Endothelial cell of umbilical vein (primary cell): ENCODE data around the gene SPEM2. TPM values are rescaled to one million over a fixed set of nuclear protein-coding genes. Genes with fewer than 3 reads are reported as not detected.

Experiments used
- BruUV-seq: library from RNA; stranded (reverse); fragments of 400-500 nt; replicated peaks from 2 replicates; lab custom pipeline; 2021; lab: Mats Ljungman, UMichigan
- CTCF ChIA-PET: fragments of 300-600, 350-600 bp; sonication (Branson Sonifier 250); formaldehyde crosslinking; loops from one replicate; lab custom pipeline; 2021; ENCODE audit warnings: antibody characterized with exemption, inconsistent platforms; lab: Charles Lee
- POLR2A ChIA-PET: fragments of 300-600, 350-600 bp; sonication (Branson Sonifier 250); formaldehyde crosslinking; loops from one replicate; lab custom pipeline; 2021; ENCODE audit warnings: antibody characterized with exemption, inconsistent platforms; lab: Charles Lee
- DNase-seq: peaks from one replicate; pipeline ENCODE4 v3.0.0-alpha.2; 2011; ENCODE audit warnings: low read depth, low spot score
- FAIRE-seq: peaks from 2 replicates; lab custom pipeline; 2011; peaks lifted over from hg19 to GRCh38; lab: Jason Lieb, UNC
- H2AFZ ChIP-seq: 2 replicates; pipeline ENCODE4 v1.6.0; 2012; ENCODE audit warnings: low read depth, low read length, control low read depth, inconsistent platforms
- H3K27ac ChIP-seq: 2 replicates; pipeline ENCODE4 v1.5.1; 2011; ENCODE audit warnings: low read depth, mild to moderate bottlenecking, control low read depth, low read length, moderate library complexity; ENCODE audit not compliant: insufficient read depth
- H3K27me3 ChIP-seq, 2 experiments: 2 replicates each; pipeline versions ENCODE4 v1.6.0 to v1.6.1; 2011; ENCODE audit warnings: low read length in 2 of 2, mixed read lengths in 1 of 2; ENCODE audit not compliant: control insufficient read depth in 2 of 2, insufficient read depth in 2 of 2
- H3K36me3 ChIP-seq, 2 experiments: 2 replicates in 1 of 2; 3 replicates in 1 of 2; pipeline ENCODE4 v1.5.1; 2011; ENCODE audit warnings: low read length in 2 of 2, mild to moderate bottlenecking in 1 of 2, moderate library complexity in 1 of 2; ENCODE audit not compliant: control insufficient read depth in 2 of 2, insufficient read depth in 2 of 2; ENCODE audit errors: extremely low read depth in 1 of 2
- H3K4me1 ChIP-seq: 3 replicates; pipeline ENCODE4 v1.5.1; 2011; ENCODE audit warnings: mild to moderate bottlenecking, low read length; ENCODE audit not compliant: control insufficient read depth, insufficient read depth; ENCODE audit errors: extremely low read depth
- H3K4me2 ChIP-seq: 2 replicates; pipeline ENCODE4 v1.6.1; 2011; ENCODE audit warnings: low read length, control low read depth, mixed read lengths; ENCODE audit not compliant: insufficient read depth
- H3K4me3 ChIP-seq, 3 experiments: fragments of 200-600 bp in 1 of 3; sonication (generic), shearing (Covaris generic) in 1 of 3; replicated peaks in 1 of 3; 2 replicates each; pipeline ENCODE4 v1.5.1; 2011 to 2016; ENCODE audit warnings: control low read depth in 3 of 3, low read length in 3 of 3, mild to moderate bottlenecking in 2 of 3, inconsistent platforms in 1 of 3, low read depth in 1 of 3, moderate library complexity in 1 of 3; ENCODE audit not compliant: insufficient read depth in 1 of 3
- H3K79me2 ChIP-seq: 2 replicates; pipeline ENCODE4 v1.6.0; 2012; ENCODE audit warnings: low read length, inconsistent platforms; ENCODE audit not compliant: control insufficient read depth, insufficient read depth
- H3K9ac ChIP-seq: replicated peaks from 2 replicates; pipeline ENCODE3; 2011; ENCODE audit warnings: low read length, control low read depth; ENCODE audit not compliant: insufficient read depth; ENCODE audit errors: extremely low read depth
- H3K9me1 ChIP-seq: replicated peaks from 3 replicates; pipeline ENCODE4 v1.6.0; 2011; ENCODE audit warnings: mild to moderate bottlenecking, low read length; ENCODE audit not compliant: control insufficient read depth, insufficient read depth; ENCODE audit errors: extremely low read depth
- H3K9me3 ChIP-seq: replicated peaks from 2 replicates; pipeline ENCODE4 v1.5.1; 2012; ENCODE audit warnings: low read length, inconsistent platforms; ENCODE audit not compliant: control insufficient read depth, insufficient read depth
- H4K20me1 ChIP-seq: replicated peaks from 2 replicates; pipeline ENCODE3; 2011; ENCODE audit warnings: mild to moderate bottlenecking, low read length; ENCODE audit not compliant: control insufficient read depth, insufficient read depth; ENCODE audit errors: extremely low read depth
- CTCF ChIP-seq, 2 donors: IDR thresholded peaks; 1 replicate in 1 of 2; 2 replicates in 1 of 2; pipeline ENCODE4 v1.5.1; 2011; ENCODE audit warnings: low read length in 2 of 2, mild to moderate bottlenecking in 2 of 2, moderate library complexity in 2 of 2, control low read depth in 1 of 2, inconsistent platforms in 1 of 2, low read depth in 1 of 2; ENCODE audit not compliant: insufficient read depth in 1 of 2; ENCODE audit errors: extremely low read depth in 1 of 2
- EZH2 ChIP-seq: IDR thresholded peaks from 2 replicates; pipeline ENCODE4 v1.6.1; 2012; ENCODE audit warnings: borderline replicate concordance, low read depth, mild to moderate bottlenecking, moderate library complexity, low read length, inconsistent platforms; ENCODE audit not compliant: severe bottlenecking
- FOS ChIP-seq: IDR thresholded peaks from 2 replicates; pipeline ENCODE4 v1.6.1; 2011; ENCODE audit warnings: mild to moderate bottlenecking, low read length, moderate library complexity, borderline replicate concordance; ENCODE audit not compliant: insufficient read depth
- GATA2 ChIP-seq: IDR thresholded peaks from 2 replicates; pipeline ENCODE4 v1.7.0; 2011; ENCODE audit warnings: low read depth, mild to moderate bottlenecking, moderate library complexity, mixed read lengths, low read length; ENCODE audit not compliant: insufficient read length, insufficient read depth
- JUN ChIP-seq: IDR thresholded peaks from 2 replicates; pipeline ENCODE4 v1.6.1; 2011; ENCODE audit warnings: borderline replicate concordance, low read depth; ENCODE audit not compliant: insufficient read length, insufficient read depth
- MAX ChIP-seq: IDR thresholded peaks from 2 replicates; pipeline ENCODE4 v1.6.1; 2011; ENCODE audit not compliant: insufficient read depth, insufficient read length
- MYC ChIP-seq: IDR thresholded peaks from one replicate; pipeline ENCODE4 v1.6.1; 2011; ENCODE audit warnings: mild to moderate bottlenecking, low read depth, low read length
- POLR2A ChIP-seq: IDR thresholded peaks from 2 replicates; pipeline ENCODE4 v1.6.1; 2012; ENCODE audit warnings: low read depth, mild to moderate bottlenecking, control low read depth, low read length
- POLR2AphosphoS5 ChIP-seq: IDR thresholded peaks from 2 replicates; pipeline ENCODE4 v1.6.1; 2012; ENCODE audit warnings: low read depth, mild to moderate bottlenecking, control low read depth, low read length, moderate library complexity; ENCODE audit not compliant: insufficient read depth
- dilution Hi-C: fragments of 300-500 bp; cut with MboI; formaldehyde crosslinking; loops from one replicate; pipeline ENCODE4 v1.15.0; 2019; ENCODE audit warnings: low sequenced_read_pairs; ENCODE audit not compliant: extremely low pct_ligation_motif_present
- intact Hi-C: fragments of 100-400 bp; cut with micrococcal nuclease; formaldehyde crosslinking; loops from one replicate; pipeline ENCODE4 v1.10.0; 2022
- polyA plus RNA-seq, 4 experiments: library from polyadenylated mRNA; depleted of rRNA in 3 of 4; stranded (reverse) in 3 of 4; unstranded in 1 of 4; fragments of >200 nt; gene quantifications; 2 replicates each; pipeline versions ENCODE4 v1.2.1 to v1.2.3, GENCODE V29; 2011 to 2012; ENCODE audit warnings: missing spikeins in 1 of 4
- total RNA-seq: library from RNA; stranded (reverse); gene quantifications from 2 replicates; pipeline ENCODE4 v1.2.3, GENCODE V29; 2021

SPEM2 gene
- total and polyA plus RNA-seq, 2 donors (not counting 3 experiments of a cell fraction or from before 2014, with no cell fraction given): not detected

GRCh38 chr17:7418472-7419152 is 6.8 kb upstream of the SPEM2 start:
- FAIRE-seq (no peak), DNase-seq (no peak)
- Histone ChIP-seq H3K9me1 (no peaks in the 10 kb centered on the region), H3K27me3 (no peaks in the 10 kb centered on the region), H3K27ac (no peak overlapping the region), H3K4me2 (no peak overlapping the region), H2AFZ (no peak overlapping the region), H3K9ac (no peak overlapping the region), H3K4me3 (no peak overlapping the region), H3K79me2 (no peaks in the 10 kb centered on the region), H3K4me1 (no peaks in the 10 kb centered on the region), H3K36me3 (peaks cover 0 to 2% of the 10 kb centered on the region in 2 experiments), H4K20me1 (no peaks in the 10 kb centered on the region), H3K9me3 (no peaks in the 10 kb centered on the region)
- ChIA-PET POLR2A (no interaction called here), CTCF (no interaction called here)
- TF ChIP-seq MYC (no peak), EZH2 (no peak), FOS (no peak), GATA2 (no peak), MAX (no peak), POLR2A (no peak), CTCF (IDR thresholded peaks at IDR 0.05; ENCODE audit: extremely low read depth in 1 of 2, insufficient read depth in 1 of 2, low read depth in 1 of 2, low read length in 2 of 2) (no peak), POLR2AphosphoS5 (no peak), JUN (no peak)
- intact Hi-C loops (no loop called here), dilution Hi-C loops (no loop called here)
- no TSS peak for BruUV-seq
